Effector memory CD4-positive, alpha-beta T cell (primary cell): Measurements from ENCODE around the gene RFX5.
"Not testable (repeated sequence)": the region's sequence is repeated elsewhere in the genome, so short reads cannot be mapped to it uniquely, and the experiment has no call there.

Experiments used
- DNase-seq, 3 donors: peaks; one replicate each; pipeline ENCODE4 v3.0.0-alpha.2; 2020
- H3K27ac ChIP-seq: 2 replicates; pipeline ENCODE4 v1.7.0; 2013; ENCODE audit warnings: mild to moderate bottlenecking, low read length, moderate library complexity; ENCODE audit not compliant: insufficient read depth, poor library complexity, severe bottlenecking
- H3K27me3 ChIP-seq: replicated peaks from 2 replicates; pipeline ENCODE4 v1.7.0; 2013; ENCODE audit warnings: mild to moderate bottlenecking, low read length; ENCODE audit not compliant: insufficient read depth, control insufficient read depth, poor library complexity, severe bottlenecking
- H3K36me3 ChIP-seq: 2 replicates; pipeline ENCODE4 v1.7.0; 2013; ENCODE audit warnings: mild to moderate bottlenecking, low read length, moderate library complexity; ENCODE audit not compliant: control insufficient read depth, insufficient read depth
- H3K4me1 ChIP-seq: 2 replicates; pipeline ENCODE4 v1.7.0; 2013; ENCODE audit warnings: low read length, mild to moderate bottlenecking; ENCODE audit not compliant: control insufficient read depth, insufficient read depth, poor library complexity, severe bottlenecking
- H3K4me3 ChIP-seq: 2 replicates; pipeline ENCODE4 v1.7.0; 2013; ENCODE audit warnings: low read length, low read depth, mild to moderate bottlenecking; ENCODE audit not compliant: insufficient read depth, poor library complexity, severe bottlenecking
- H3K9me3 ChIP-seq: 2 replicates; pipeline ENCODE4 v1.7.0; 2013; ENCODE audit warnings: mild to moderate bottlenecking, low read length, moderate library complexity; ENCODE audit not compliant: control insufficient read depth

The RFX5 gene

DNA sequence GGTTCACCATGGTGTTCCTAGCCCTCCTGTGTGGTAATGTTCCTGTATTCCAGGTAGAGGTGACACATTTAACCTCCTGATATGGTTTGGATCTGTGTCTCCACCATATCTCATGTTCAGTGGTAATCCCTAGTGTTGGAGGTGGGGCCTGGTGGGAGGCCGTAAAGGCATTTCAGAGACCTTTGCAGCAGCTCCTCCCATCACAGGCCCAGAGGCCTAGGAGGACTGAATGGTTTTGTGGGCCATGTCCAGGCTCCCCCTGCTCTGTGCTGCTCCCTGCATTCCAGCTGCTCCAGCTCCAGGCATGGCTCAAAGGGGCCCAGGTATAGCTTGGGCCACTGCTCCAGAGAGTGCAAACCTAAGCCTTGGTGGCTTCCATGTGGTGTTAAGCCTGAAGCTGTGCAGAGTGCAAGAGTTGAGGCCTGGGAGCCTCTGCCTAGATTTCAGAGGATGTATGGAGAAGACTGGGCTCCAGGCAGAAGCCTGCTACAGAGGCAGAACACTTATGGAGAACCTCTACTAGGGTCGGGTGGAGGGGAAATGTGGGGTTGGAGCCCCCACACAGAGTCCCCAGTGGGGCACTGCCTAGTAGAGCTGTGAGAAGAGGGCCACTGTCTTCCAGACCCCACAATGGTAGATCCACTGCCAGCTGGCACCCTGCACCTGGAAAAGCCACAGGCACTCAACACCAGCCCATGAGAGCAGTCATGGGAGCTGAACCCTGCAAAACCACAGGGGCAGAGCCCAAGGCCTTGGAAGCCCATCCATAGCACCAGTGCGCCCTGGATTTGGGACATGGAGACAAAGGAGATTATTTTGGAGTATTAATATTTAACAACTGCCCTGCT is 15.5 kb upstream of the RFX5 start:
- no peak for DNase-seq
- no peaks in the 10 kb centered on the region for H3K9me3 ChIP-seq
- no peaks in the 10 kb centered on the region for H3K4me1 ChIP-seq
- H3K27me3 ChIP-seq = no peaks in the 10 kb centered on the region
- no peaks in the 10 kb centered on the region for H3K36me3 ChIP-seq
- no peak overlapping the region for H3K27ac ChIP-seq
- no peak overlapping the region for H3K4me3 ChIP-seq

GRCh38 chr1:151361883-151362282 is 14.8 kb upstream of the RFX5 start:
- H3K9me3 ChIP-seq = no peaks in the 10 kb centered on the region
- H3K27me3 ChIP-seq = no peaks in the 10 kb centered on the region
- H3K4me3 ChIP-seq = no peak overlapping the region
- DNase-seq = no peak
- H3K4me1 ChIP-seq = no peaks in the 10 kb centered on the region
- no peaks in the 10 kb centered on the region for H3K36me3 ChIP-seq
- H3K27ac ChIP-seq = no peak overlapping the region

DNA sequence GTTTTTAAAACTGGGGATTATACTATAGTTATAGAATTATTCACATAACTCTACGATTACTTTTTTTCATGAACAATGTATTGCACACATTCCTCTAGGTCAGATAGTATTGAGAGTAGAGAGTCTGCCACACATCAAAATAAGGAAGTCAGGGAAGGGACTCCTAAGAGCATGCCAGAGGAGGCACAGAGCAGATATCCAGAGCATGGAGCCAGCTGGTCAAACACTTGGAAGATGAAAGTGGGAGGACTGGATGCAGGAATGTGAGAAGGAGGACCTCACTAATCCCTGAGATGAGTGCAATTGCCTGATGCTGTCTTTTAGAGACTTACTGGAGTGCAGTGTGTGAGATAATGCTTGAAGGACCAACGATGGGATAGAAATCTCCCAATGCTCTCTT is 9.6 kb upstream of the RFX5 start:
- Histone ChIP-seq H3K9me3 (no peaks in the 10 kb centered on the region), H3K36me3 (no peaks in the 10 kb centered on the region), H3K27me3 (no peaks in the 10 kb centered on the region), H3K4me3 (no peak overlapping the region), H3K4me1 (no peaks in the 10 kb centered on the region), H3K27ac (no peak overlapping the region)
- DNase-seq = no peak

GRCh38 chr1:151352021-151352718 is 5.1 kb upstream of the RFX5 start:
- Histone ChIP-seq H3K4me3 (no peak overlapping the region), H3K4me1 (peaks cover 4% of the 10 kb centered on the region), H3K27ac (no peak overlapping the region), H3K27me3 (no peaks in the 10 kb centered on the region), H3K36me3 (no peaks in the 10 kb centered on the region), H3K9me3 (no peaks in the 10 kb centered on the region)
- DNase-seq = no peak

DNA sequence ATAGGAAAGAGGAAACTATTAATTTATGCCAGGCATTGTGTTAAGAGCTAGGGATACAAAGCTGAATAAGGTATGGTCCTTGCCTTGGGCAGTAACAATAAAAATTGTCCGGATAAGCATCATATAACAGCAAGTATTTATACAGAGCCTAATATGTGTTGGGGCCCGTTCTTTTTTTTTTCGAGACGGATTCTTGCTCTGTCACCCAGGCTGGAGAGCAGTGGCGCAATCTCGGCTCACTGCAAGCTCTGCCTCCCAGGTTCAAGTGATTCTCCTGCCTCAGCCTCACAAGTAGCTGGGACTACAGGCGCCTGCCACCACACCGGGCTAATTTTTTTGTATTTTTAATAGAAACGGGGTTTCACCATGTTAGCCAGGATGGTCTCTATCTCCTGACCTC is 3.3 kb upstream of the RFX5 start:
- not testable (repeated sequence) for H3K27ac ChIP-seq, H3K9me3 ChIP-seq, H3K27me3 ChIP-seq, DNase-seq, H3K36me3 ChIP-seq, H3K4me3 ChIP-seq
- H3K4me1 ChIP-seq = peaks cover 10% of the 10 kb centered on the region

GRCh38 chr1:151347523-151348246 is 633 bp upstream of the RFX5 start:
- DNase-seq = no peak
- H3K4me3 ChIP-seq = peak overlapping the region; percentile 39

GRCh38 chr1:151346082-151346768 is 827 bp downstream of the RFX5 start:
- Histone ChIP-seq H3K4me3 (peak overlapping the region; percentile 82), H3K27me3 (no peaks in the 10 kb centered on the region), H3K27ac (peak overlapping the region; percentile 97), H3K9me3 (no peaks in the 10 kb centered on the region), H3K36me3 (peaks cover 32% of the 10 kb centered on the region), H3K4me1 (peaks cover 10% of the 10 kb centered on the region)
- DNase-seq = no peak

More at GRCh38 chr1:151347523-151348246, 633 bp upstream of the RFX5 start:
- Histone ChIP-seq H3K9me3 (no peaks in the 10 kb centered on the region), H3K27me3 (no peaks in the 10 kb centered on the region), H3K4me1 (peaks cover 10% of the 10 kb centered on the region), H3K36me3 (peaks cover 22% of the 10 kb centered on the region), H3K27ac (peak overlapping the region; percentile 97)

GRCh38 chr1:151344291-151344690 is 2.8 kb downstream of the RFX5 start:
- H3K4me3 ChIP-seq = no peak overlapping the region
- no peak overlapping the region for H3K27ac ChIP-seq
- H3K27me3 ChIP-seq = no peaks in the 10 kb centered on the region
- H3K36me3 ChIP-seq = peaks cover 32% of the 10 kb centered on the region
- no peaks in the 10 kb centered on the region for H3K9me3 ChIP-seq
- DNase-seq = no peak
- H3K4me1 ChIP-seq = peaks cover 10% of the 10 kb centered on the region

DNA sequence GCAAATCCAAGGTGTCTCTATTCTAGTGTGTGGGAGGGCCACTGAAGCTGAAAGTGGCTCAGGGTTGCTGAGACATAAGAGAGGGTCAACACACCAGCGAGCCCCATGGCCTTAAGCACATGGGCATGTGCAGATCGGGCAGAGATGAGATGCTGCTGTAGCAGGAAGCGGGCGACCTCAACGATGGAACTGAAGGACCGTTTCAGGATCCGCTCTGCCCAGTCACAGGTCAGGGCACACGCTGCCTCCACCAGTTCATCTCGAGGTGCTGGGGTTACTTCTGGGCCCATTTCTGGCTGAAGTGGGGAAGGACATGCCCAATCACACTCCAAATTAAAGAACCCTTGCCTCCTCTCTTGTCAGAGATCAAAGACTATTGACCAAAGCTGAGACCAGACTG is 3.5 kb downstream of the RFX5 start:
- H3K27me3 ChIP-seq = no peaks in the 10 kb centered on the region
- no peak overlapping the region for H3K27ac ChIP-seq
- H3K36me3 ChIP-seq = peaks cover 32% of the 10 kb centered on the region
- no peak overlapping the region for H3K4me3 ChIP-seq
- H3K4me1 ChIP-seq = peaks cover 10% of the 10 kb centered on the region
- no peaks in the 10 kb centered on the region for H3K9me3 ChIP-seq
- no peak for DNase-seq
